RWPE2 (cell line): ENCODE results near the gene PMFBP1.

Experiments used
- ATAC-seq: fragments of 200-7000 bp; cut with Tn5 transposase; 3 replicates; pipeline ENCODE4 v1.9.1; 2021; ENCODE audit warnings: low read depth
- DNase-seq: peaks from one replicate; pipeline ENCODE4 v3.0.0-alpha.2; 2020; ENCODE audit warnings: low spot score
- H3K27ac ChIP-seq: fragments of 450-650 bp; 2 replicates; pipeline ENCODE4 v1.5.1; 2017; ENCODE audit warnings: mild to moderate bottlenecking; ENCODE audit not compliant: poor library complexity, severe bottlenecking
- H3K27me3 ChIP-seq: fragments of 250-450 bp; sonication (Bioruptor Pico); 2 replicates; pipeline ENCODE4 v1.5.1; 2021; ENCODE audit warnings: mild to moderate bottlenecking, moderate library complexity; ENCODE audit not compliant: insufficient read depth, poor library complexity, severe bottlenecking
- H3K36me3 ChIP-seq: fragments of 250-450 bp; sonication (Bioruptor Pico); 2 replicates; pipeline ENCODE4 v1.5.1; 2020; ENCODE audit warnings: low read depth, mild to moderate bottlenecking, moderate library complexity
- H3K4me1 ChIP-seq: fragments of 250-450 bp; sonication (Bioruptor Pico); 2 replicates; pipeline ENCODE4 v1.5.1; 2021; ENCODE audit warnings: mild to moderate bottlenecking, moderate library complexity; ENCODE audit not compliant: insufficient read depth, poor library complexity, severe bottlenecking
- H3K4me3 ChIP-seq: fragments of 250-450 bp; sonication (Bioruptor Pico); 2 replicates; pipeline ENCODE4 v1.5.1; 2021; ENCODE audit warnings: mild to moderate bottlenecking, moderate library complexity; ENCODE audit not compliant: severe bottlenecking
- H3K9me3 ChIP-seq: fragments of 250-450 bp; sonication (Bioruptor Pico); 2 replicates; pipeline ENCODE4 v1.5.1; 2021; ENCODE audit warnings: mild to moderate bottlenecking, moderate library complexity; ENCODE audit not compliant: severe bottlenecking
- TF ChIP-seq, protein P1 (sequence below): fragments of 450-650 bp; IDR thresholded peaks from one replicate; pipeline ENCODE4 v1.5.1; 2017; ENCODE audit warnings: mild to moderate bottlenecking, moderate library complexity; ENCODE audit not compliant: poor library complexity, severe bottlenecking

The PMFBP1 gene

DNA sequence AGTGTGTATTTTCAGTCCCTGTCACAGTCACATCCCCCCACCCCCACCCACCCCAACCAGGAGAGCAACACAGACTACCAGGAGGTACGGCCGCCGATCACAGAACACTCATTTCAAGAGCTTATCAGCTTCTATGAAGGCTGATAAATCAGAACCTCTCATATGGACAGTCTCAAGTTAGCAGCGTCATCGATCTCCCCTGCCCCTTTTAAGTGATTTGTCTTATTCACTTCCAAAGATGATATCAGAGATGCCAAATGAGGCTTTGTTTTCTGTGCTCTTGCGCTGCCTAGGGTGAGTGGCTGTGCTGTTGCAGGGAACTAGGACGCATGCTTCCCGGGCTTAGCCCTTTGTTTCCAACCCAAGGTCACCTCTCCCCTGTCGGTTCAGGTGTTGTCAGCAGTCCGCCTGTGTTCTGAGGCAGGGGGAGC, 26.8 kb upstream of the PMFBP1 start:
- no peak overlapping the region for H3K4me3 ChIP-seq
- H3K27ac ChIP-seq, result no peak overlapping the region
- H3K4me1 ChIP-seq, result peaks cover 20% of the 10 kb centered on the region
- TF ChIP-seq, protein P1, sequence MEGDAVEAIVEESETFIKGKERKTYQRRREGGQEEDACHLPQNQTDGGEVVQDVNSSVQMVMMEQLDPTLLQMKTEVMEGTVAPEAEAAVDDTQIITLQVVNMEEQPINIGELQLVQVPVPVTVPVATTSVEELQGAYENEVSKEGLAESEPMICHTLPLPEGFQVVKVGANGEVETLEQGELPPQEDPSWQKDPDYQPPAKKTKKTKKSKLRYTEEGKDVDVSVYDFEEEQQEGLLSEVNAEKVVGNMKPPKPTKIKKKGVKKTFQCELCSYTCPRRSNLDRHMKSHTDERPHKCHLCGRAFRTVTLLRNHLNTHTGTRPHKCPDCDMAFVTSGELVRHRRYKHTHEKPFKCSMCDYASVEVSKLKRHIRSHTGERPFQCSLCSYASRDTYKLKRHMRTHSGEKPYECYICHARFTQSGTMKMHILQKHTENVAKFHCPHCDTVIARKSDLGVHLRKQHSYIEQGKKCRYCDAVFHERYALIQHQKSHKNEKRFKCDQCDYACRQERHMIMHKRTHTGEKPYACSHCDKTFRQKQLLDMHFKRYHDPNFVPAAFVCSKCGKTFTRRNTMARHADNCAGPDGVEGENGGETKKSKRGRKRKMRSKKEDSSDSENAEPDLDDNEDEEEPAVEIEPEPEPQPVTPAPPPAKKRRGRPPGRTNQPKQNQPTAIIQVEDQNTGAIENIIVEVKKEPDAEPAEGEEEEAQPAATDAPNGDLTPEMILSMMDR, result no peak
- DNase-seq (no peak), ATAC-seq (no peak)
- no peaks in the 10 kb centered on the region for H3K36me3 ChIP-seq
- no peaks in the 10 kb centered on the region for H3K27me3 ChIP-seq
- H3K9me3 ChIP-seq, result no peaks in the 10 kb centered on the region

DNA sequence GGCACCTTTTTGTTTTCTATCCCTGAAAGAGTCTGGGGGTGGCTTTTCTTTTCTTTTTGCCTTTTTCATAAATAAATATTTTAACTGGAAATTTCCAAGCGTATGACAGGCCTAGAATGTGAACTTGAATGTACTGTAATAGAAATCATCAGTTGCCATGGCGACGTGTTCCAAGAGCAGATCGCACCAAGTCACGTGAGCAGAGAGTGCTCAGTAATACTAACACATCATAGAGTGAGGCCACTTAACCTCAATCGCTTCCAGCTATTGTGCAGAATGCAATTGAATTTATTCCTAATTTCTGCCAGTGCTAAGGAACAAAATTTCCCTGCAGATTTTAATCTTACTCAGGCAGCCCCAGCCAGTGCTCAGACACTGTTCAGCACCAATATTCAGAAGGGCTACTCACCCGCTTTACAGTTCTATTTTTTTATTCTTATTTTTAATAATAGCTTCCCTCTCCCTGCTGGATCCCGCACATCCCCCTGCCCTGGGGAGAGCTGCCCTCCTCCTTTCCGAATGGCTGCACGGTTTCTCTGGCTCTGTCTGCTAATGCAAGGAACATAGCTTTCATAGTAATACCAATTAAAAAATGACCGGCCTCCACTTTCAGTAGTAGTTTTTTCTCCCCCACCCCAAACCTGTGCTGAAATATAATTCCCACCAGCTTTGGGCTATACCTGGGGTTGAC, 26.2 kb upstream of the PMFBP1 start:
- no peak overlapping the region for H3K27ac ChIP-seq
- H3K9me3 ChIP-seq, result no peaks in the 10 kb centered on the region
- no peaks in the 10 kb centered on the region for H3K27me3 ChIP-seq
- no peak overlapping the region for H3K4me3 ChIP-seq
- no peak for DNase-seq
- ATAC-seq, result no peak
- TF ChIP-seq, protein P1, result no peak
- no peaks in the 10 kb centered on the region for H3K36me3 ChIP-seq
- H3K4me1 ChIP-seq, result peaks cover 14% of the 10 kb centered on the region

DNA sequence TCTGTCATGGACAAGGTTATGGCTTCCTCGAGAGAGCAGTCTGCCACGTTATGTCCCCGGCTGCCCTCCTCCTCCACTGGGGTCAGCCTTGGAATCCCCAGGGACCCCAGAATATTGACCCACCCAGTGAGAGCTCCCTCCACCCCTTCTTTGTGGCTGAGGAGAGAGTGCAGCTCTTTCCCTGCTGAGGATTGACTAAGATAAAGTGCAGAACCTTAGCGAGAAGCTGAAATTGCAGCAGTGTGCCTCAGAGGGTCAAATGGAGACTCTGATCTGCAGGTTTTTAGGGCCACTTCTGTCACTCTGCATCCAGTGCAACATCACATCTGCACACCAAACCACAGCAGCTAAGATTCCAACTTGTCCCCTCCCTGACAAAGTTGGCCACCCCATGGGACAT, 25.6 kb upstream of the PMFBP1 start:
- no peak for DNase-seq

DNA sequence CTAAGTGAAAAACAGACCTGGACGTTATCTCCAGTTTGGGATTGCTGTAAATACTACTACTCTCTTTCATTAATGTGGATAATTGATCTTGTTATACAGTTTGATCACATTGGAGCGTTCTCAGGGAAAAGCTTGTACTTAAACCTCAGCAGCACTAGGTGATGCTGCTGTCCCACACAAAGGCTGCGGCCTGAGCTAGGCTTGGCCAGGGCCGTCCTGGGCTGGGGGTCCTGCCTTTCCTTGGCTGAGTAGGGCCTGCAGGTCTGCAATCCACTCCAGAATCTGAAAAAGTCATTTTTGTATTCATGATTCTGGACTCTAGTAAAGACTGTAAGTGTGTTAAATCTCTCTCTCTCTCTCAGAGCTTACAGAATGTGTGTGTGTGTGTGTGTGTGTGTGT, 23.7 kb upstream of the PMFBP1 start:
- TF ChIP-seq, protein P1, result no peak

More for the DNA sequence above, 25.6 kb upstream of the PMFBP1 start:
- Histone ChIP-seq H3K4me1 (peaks cover 9% of the 10 kb centered on the region), H3K9me3 (no peaks in the 10 kb centered on the region), H3K27ac (no peak overlapping the region), H3K4me3 (no peak overlapping the region), H3K36me3 (no peaks in the 10 kb centered on the region), H3K27me3 (no peaks in the 10 kb centered on the region)
- TF ChIP-seq, protein P1, result no peak
- no peak for ATAC-seq

DNA sequence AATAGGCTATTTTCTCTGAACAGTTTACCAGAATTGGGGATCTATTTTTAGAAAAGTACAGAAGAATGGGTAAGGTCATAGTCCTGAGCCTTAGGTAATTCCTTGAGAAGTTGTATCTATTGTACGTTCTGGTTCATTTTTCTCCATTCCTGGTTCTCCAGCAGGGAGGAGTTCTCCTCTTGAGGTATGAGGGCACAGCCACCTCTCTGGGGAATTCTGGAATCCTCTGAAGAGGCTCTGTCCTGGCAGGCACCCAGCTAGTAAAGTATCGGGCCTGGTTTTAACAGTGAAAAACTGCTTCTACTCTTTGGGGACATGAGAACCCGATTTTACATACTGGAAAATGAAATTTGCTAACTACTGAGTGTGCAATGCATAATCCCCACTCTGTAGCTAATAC, 19.6 kb upstream of the PMFBP1 start:
- Histone ChIP-seq H3K36me3 (no peaks in the 10 kb centered on the region), H3K27me3 (no peaks in the 10 kb centered on the region), H3K9me3 (no peaks in the 10 kb centered on the region), H3K4me3 (no peak overlapping the region), H3K27ac (no peak overlapping the region), H3K4me1 (peaks cover 6% of the 10 kb centered on the region)
- DNase-seq (no peak), ATAC-seq (no peak)
- TF ChIP-seq, protein P1, result no peak

More for the DNA sequence above, 23.7 kb upstream of the PMFBP1 start:
- Histone ChIP-seq H3K27me3 (no peaks in the 10 kb centered on the region), H3K27ac (no peak overlapping the region), H3K4me3 (no peak overlapping the region), H3K4me1 (no peaks in the 10 kb centered on the region), H3K9me3 (no peaks in the 10 kb centered on the region), H3K36me3 (no peaks in the 10 kb centered on the region)
- no peak for ATAC-seq
- no peak for DNase-seq
